Stimulated activated effector memory CD8-positive, alpha-beta T cell treated with anti-CD3 and anti-CD28 coated beads, Interleukin-12 subunit alpha, Interleukin-12 subunit beta, amount 100 ng/mL, for 72 hours (primary cell): ENCODE results near the gene LGI2.
"Not testable (repeated sequence)": the region's sequence is repeated elsewhere in the genome, so short reads cannot be mapped to it uniquely, and the experiment has no call there.

Experiments used
- ATAC-seq: fragments of 150-1000 bp; cut with Tn5 transposase; 2 replicates; pipeline ENCODE4 v1.10.0; 2021
- DNase-seq, 2 donors: peaks; one replicate each; pipeline ENCODE4 v3.0.0; 2021 to 2022; ENCODE audit warnings: low spot score in 2 of 2
- H3K27ac Mint-ChIP-seq: one replicate; pipeline ENCODE4 v1.8.0; 2022; ENCODE audit warnings: mild to moderate bottlenecking, mixed read lengths
- H3K36me3 Mint-ChIP-seq: one replicate; pipeline ENCODE4 v1.8.0; 2022; ENCODE audit warnings: mild to moderate bottlenecking, mixed read lengths
- H3K4me1 Mint-ChIP-seq: one replicate; pipeline ENCODE4 v1.8.0; 2022; ENCODE audit warnings: mixed read lengths
- H3K4me3 Mint-ChIP-seq: one replicate; pipeline ENCODE4 v1.8.0; 2022; ENCODE audit warnings: mild to moderate bottlenecking, mixed read lengths
- H3K9me3 Mint-ChIP-seq: one replicate; pipeline ENCODE4 v1.8.0; 2022; ENCODE audit warnings: mixed read lengths

Gene LGI2

DNA sequence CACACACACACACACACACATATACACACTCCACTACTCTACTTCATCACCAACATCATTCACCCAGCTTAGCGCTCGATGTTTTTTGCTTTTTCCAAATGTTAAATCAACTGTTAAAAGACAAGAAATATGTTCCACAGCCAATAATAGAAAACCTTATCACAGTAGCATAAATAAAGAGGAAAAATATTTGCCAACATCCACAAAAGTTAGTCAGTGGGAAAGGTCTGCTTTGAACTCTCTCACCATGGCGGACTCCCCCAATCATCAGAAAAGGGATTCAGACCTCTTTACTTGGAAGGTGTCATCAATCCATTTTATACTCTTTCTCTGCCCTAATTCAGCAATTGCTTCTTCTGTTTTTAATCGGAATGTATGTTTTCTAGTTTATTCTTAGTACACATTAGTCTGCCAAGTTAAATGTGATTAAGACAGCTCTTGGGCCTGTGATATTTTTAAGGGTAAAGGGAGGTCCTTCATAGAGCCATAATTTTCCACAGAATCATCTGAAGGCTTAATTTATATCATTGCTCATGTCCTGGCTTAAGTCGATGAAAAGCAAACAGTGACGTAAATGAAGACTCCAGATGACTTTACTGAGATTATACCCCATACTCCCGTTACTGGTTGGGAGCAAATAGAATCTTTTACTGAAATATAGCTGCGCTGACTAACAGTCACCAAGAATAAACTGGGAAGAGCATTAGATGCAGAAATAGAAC is 29.7 kb upstream of the LGI2 start:
- no peaks in the 10 kb centered on the region for H3K36me3 Mint-ChIP-seq
- ATAC-seq (no peak), DNase-seq (no peak)
- H3K4me3 Mint-ChIP-seq, result no peak overlapping the region
- no peaks in the 10 kb centered on the region for H3K9me3 Mint-ChIP-seq
- H3K27ac Mint-ChIP-seq, result no peak overlapping the region
- no peaks in the 10 kb centered on the region for H3K4me1 Mint-ChIP-seq

GRCh38 chr4:25059791-25060190 is 29.0 kb upstream of the LGI2 start:
- no peak for ATAC-seq
- H3K9me3 Mint-ChIP-seq, result no peaks in the 10 kb centered on the region
- no peaks in the 10 kb centered on the region for H3K4me1 Mint-ChIP-seq
- no peaks in the 10 kb centered on the region for H3K36me3 Mint-ChIP-seq
- DNase-seq, result no peak
- H3K27ac Mint-ChIP-seq, result no peak overlapping the region
- H3K4me3 Mint-ChIP-seq, result no peak overlapping the region

DNA sequence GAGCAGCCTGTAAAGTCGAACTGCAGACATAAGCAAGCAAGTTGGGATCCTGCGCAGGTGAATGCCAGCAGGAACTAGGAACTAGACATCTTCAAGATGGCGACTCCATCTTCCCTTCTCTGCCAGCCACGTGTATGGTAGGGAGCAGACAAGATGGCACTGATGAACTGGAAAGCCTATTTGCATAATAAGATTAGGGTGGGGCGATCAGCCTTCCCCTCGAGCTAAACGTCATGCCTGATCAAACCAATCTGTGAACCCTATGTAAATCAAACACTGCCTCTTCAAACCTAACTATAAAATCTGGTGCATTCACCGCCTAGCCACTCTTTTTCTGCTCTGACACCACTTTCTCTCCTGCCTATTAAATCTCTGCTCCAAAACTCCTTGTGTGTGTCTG is 28.1 kb upstream of the LGI2 start:
- no peaks in the 10 kb centered on the region for H3K4me1 Mint-ChIP-seq

DNA sequence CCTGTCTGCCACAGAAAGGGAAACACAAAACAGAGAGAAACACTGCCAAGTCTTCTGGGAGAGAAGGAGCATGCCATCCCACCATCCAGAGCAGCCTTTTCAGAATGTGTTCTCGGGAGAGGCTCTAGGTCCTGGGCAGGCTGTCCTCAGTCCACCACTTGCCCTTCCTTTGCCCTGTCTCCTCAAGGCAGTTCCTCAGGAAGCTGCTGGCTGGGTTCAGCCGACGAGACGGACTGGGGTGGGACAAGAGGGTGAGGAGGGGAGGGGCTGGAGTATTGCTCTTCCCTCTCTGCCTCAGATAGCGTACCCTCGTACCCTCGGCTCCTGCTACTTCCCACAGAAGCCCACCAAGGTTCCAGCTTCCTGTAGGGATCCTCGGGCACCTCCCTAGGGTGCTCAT is 26.6 kb upstream of the LGI2 start:
- DNase-seq, result no peak
- Mint-ChIP-seq H3K27ac (no peak overlapping the region), H3K9me3 (no peaks in the 10 kb centered on the region), H3K4me1 (no peaks in the 10 kb centered on the region), H3K36me3 (no peaks in the 10 kb centered on the region), H3K4me3 (no peak overlapping the region)
- ATAC-seq, result peak; percentile 24

More for the DNA sequence above, 28.1 kb upstream of the LGI2 start:
- no peaks in the 10 kb centered on the region for H3K36me3 Mint-ChIP-seq
- H3K4me3 Mint-ChIP-seq, result no peak overlapping the region
- ATAC-seq (no peak), DNase-seq (no peak)
- no peaks in the 10 kb centered on the region for H3K9me3 Mint-ChIP-seq
- H3K27ac Mint-ChIP-seq, result no peak overlapping the region

DNA sequence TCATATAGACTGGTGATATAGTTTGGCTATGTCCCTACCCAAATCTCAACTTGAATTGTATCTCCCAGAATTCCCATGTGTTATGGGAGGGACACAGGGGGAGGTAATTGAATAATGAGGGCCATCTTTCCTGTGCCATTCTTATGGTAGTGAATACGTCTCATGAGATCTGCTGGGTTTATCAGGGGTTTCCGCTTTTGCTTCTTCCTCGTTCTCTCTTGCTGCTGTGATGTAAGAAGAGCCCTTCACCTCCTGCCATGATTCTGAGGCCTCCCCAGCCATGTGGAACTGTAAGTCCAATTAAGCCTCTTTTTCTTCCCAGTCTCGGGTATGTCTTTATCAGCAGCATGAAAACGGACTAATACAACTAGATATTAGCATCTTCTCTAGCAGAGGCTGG is 21.3 kb upstream of the LGI2 start:
- not testable (repeated sequence) for H3K4me3 Mint-ChIP-seq, H3K9me3 Mint-ChIP-seq, H3K36me3 Mint-ChIP-seq, DNase-seq, H3K27ac Mint-ChIP-seq, H3K4me1 Mint-ChIP-seq, ATAC-seq

DNA sequence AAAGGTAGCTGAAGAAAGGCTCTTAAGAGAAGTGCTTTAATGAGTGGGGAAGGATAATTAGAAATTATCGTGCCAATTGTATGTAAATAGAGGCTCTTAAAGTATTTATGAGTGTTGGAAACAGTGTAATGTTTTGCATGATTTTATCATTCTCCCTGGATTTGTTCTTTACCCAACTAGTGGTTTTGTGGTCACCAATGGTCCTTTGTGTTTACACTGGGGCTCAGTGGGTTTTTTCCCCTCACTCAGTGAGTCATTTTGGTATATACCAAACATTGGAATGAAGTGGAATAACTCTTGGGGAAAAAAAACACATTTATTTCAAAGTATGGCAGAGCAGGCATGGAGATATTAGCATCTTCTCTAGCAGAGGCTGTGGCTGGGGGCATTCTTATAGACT is 20.8 kb upstream of the LGI2 start:
- Mint-ChIP-seq H3K36me3 (no peaks in the 10 kb centered on the region), H3K4me1 (no peaks in the 10 kb centered on the region), H3K27ac (no peak overlapping the region), H3K9me3 (no peaks in the 10 kb centered on the region), H3K4me3 (no peak overlapping the region)
- DNase-seq (no peak), ATAC-seq (no peak)

DNA sequence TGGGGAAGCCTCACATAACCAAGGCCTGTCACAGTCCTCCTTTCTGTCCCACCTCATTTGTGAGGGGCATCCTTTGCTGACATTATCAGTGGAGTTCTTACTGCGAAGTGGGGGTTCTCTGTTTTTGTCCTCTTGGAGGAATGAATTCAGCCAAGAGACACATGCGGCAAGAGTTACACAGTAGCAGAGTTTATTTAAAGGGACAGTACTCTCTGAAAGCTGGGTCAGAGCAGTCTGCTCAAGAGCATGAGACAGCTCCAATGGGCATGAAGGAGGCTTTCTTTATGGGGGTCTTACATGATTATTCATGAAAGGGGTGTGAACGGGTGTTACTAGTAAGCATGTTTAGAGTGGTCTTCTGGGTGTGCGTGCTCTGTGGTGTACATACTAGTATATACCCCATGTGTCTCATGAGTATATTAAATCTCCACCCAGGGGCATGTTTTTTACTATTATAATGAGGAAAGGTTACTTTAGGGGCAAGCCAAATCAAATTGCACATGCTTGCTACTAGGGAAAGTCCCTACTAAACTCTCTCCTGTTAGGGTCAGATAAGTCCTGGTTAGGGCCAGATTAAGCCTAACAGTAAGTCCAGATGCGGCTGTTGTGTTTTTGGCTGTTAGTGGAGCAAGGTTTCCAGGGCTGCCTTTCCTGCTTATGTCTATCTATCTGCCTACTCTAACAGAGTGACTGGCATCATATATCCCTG is 19.8 kb upstream of the LGI2 start:
- no peaks in the 10 kb centered on the region for H3K9me3 Mint-ChIP-seq
- ATAC-seq, result no peak
- H3K4me1 Mint-ChIP-seq, result no peaks in the 10 kb centered on the region

DNA sequence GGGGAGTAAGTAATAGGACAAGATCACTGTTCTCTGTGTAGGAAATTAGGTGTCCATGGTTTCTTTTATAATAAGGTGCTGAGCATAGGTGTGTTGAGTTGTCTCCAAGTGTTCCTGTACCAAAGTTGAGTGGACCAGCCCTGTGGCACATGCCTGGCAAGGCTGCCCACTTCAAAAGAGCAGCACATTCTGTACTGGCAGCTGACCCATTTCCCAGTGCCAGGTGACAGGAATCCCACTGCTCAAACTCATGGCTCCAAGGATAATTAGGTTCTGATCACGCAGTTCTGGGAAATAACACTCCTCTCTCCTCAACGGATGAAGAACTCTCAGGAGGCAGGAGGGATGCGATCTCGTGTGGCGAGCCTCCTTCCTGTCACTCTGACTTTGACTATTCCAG is 12.8 kb upstream of the LGI2 start:
- no peak overlapping the region for H3K27ac Mint-ChIP-seq
- H3K4me3 Mint-ChIP-seq, result no peak overlapping the region
- no peaks in the 10 kb centered on the region for H3K4me1 Mint-ChIP-seq
- ATAC-seq (no peak), DNase-seq (no peak)
- H3K9me3 Mint-ChIP-seq, result no peaks in the 10 kb centered on the region
- H3K36me3 Mint-ChIP-seq, result no peaks in the 10 kb centered on the region

More for the DNA sequence above, 19.8 kb upstream of the LGI2 start:
- Mint-ChIP-seq H3K4me3 (no peak overlapping the region), H3K36me3 (no peaks in the 10 kb centered on the region), H3K27ac (no peak overlapping the region)
- no peak for DNase-seq

DNA sequence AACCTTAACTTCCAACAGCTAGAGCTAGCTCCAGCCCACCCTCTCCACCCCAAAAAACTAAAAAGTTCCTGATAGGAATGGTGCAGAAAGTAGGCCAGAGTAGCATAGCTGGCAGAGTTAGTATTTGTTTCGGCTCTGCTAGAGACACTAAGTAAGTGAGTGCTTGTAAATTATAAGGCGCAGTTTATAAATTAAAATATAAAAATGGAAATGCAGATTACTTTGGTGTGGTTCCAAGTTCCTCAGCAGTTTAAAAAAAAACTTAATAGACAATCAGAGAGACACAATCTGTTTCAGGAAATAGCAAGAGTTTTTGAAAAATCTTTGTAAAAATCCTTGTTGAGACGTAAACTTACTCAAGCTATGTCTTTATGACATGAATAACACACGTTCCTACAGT is 2.8 kb upstream of the LGI2 start:
- Mint-ChIP-seq H3K4me1 (peaks cover 6% of the 10 kb centered on the region), H3K9me3 (peaks cover 9% of the 10 kb centered on the region), H3K4me3 (no peak overlapping the region), H3K27ac (no peak overlapping the region), H3K36me3 (no peaks in the 10 kb centered on the region)
- DNase-seq (no peak), ATAC-seq (no peak)

DNA sequence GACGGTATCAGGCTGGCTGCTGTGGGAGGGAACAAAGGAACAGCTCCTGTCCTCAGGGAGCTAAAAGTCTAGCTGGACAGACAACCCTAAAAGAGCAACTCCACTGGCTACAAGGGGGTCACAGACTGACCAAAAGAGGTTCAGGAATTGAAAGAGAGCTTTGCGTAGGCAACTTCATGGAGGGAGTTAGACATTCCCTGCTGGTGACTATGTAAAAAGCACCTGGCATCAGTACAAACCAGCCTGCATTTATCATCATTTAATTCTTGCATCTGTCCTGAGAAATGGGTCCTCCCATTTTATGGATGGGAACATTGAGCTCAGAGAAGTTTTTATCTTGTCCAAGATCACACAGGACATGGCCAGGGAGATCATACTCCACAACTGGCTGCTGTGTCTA is 1.4 kb upstream of the LGI2 start:
- Mint-ChIP-seq H3K9me3 (peaks cover 9% of the 10 kb centered on the region), H3K27ac (no peak overlapping the region), H3K4me3 (no peak overlapping the region), H3K4me1 (peaks cover 6% of the 10 kb centered on the region), H3K36me3 (no peaks in the 10 kb centered on the region)
- ATAC-seq (no peak), DNase-seq (no peak)

DNA sequence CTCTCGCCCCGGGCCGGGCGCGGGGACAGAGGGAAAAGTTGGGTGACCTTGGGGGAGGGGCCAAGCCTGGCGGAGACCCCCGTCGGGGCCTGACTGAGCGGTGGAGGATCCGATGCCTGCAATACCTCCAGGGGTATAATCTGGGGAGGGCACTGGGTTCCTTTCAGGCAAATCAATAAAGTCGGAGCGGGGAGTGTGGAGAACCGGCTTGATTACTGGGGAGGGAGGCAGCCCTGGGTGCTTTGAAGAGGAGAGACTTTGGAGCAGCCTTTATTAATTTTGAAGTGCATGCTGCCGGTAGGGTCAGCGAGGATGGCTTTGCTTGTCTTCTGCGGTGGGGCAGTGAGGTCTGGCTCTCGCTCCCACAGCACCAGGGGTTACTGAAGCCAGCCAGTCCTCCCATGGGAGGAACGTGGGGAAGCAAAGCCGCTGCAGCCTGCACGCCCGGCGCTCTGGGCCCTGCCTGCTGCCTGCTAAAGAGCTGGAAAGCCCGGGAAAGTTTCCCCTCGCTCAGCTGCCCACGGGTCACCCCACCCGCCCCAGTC is 403 bp upstream of the LGI2 start:
- ATAC-seq, result no peak
- Mint-ChIP-seq H3K9me3 (peaks cover 9% of the 10 kb centered on the region), H3K4me3 (no peak overlapping the region), H3K27ac (no peak overlapping the region), H3K36me3 (no peaks in the 10 kb centered on the region), H3K4me1 (peaks cover 6% of the 10 kb centered on the region)
- DNase-seq, result no peak

DNA sequence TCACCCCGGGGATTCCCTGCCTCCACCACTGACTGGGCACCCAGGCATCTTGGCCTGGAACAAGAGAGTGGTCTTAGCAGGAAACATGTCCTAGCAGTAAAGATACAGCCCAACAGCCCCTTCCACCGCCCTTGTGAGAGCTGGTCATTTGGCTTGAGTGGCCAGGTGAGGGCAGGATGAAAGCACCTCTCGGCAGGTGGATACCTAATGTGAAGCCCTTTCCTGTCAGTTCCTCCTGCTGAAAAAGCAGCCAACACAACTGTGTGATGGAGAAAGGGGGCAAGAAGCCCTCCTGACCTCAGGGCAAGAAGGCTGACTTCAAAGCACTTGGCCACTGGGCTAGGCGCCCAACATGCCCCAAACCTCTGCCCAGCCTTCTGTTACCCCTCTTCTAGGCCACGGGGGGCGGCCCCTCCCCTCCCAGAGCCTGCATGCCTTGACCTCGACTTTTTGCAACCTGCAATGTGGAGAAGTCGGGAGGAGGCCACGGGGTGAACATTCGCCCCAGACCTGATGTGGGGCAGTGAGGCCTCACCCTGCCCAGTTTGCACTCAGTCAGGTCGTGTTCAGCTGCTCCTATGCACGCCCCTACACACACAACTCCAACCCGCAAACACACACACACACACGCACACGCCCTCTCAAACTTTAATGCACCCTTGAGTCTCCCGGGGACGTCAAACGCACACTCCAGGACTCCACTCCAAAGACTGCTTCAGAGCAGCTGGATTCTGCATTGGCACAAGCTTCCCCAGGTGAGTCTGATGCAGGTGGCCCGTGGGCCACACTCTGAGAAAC is 1.1 kb downstream of the LGI2 start:
- no peak for ATAC-seq
- H3K4me1 Mint-ChIP-seq, result peaks cover 6% of the 10 kb centered on the region
- H3K4me3 Mint-ChIP-seq, result peak overlapping the region; percentile 6
- no peak for DNase-seq
- H3K36me3 Mint-ChIP-seq, result no peaks in the 10 kb centered on the region
- no peak overlapping the region for H3K27ac Mint-ChIP-seq
- peaks cover 8% of the 10 kb centered on the region for H3K9me3 Mint-ChIP-seq

DNA sequence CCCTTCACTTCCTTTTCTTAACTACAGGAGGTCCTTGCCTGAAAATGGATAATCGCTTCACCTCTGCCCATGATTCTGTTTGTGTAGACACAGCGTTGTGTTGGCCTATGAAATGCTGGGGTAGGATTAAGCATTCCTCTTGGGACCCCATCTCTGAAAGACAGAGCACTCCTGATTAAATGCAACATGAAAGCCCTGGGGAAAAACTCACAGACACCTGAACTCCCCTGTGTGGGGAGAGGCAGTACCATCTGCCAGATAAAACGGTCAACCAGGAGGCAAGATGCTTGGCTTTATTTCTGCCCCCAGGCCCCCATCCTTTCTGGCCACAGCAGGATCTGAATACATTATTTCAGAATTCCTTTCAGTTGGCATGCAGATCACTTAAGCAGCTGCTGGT is 1.9 kb downstream of the LGI2 start:
- no peak overlapping the region for H3K4me3 Mint-ChIP-seq
- DNase-seq (no peak), ATAC-seq (no peak)
- peaks cover under 1% of the 10 kb centered on the region for H3K9me3 Mint-ChIP-seq
- H3K27ac Mint-ChIP-seq, result no peak overlapping the region
- H3K4me1 Mint-ChIP-seq, result peaks cover 6% of the 10 kb centered on the region
- no peaks in the 10 kb centered on the region for H3K36me3 Mint-ChIP-seq

DNA sequence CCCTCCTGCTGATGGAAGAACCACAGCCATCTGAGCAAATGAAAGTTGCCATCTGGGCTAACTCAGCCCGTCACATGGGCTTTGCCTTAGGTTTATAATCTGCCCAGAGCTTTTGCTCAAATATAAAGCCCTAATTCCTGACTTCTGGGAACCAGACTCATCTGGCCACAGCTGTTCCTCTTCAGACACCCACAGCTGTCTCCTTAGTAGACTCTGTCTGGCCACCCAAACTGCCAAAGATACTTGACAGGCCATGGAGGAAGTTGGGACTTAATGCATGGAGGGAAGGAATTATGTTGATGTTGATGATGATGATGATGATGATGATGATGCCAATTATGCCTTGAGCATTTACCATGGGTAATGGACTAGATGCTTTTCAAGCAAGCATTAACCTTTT is 8.0 kb downstream of the LGI2 start:
- ATAC-seq (no peak), DNase-seq (no peak)
- no peaks in the 10 kb centered on the region for H3K4me1 Mint-ChIP-seq
- H3K27ac Mint-ChIP-seq, result no peak overlapping the region
- no peak overlapping the region for H3K4me3 Mint-ChIP-seq
- no peaks in the 10 kb centered on the region for H3K9me3 Mint-ChIP-seq
- H3K36me3 Mint-ChIP-seq, result no peaks in the 10 kb centered on the region

DNA sequence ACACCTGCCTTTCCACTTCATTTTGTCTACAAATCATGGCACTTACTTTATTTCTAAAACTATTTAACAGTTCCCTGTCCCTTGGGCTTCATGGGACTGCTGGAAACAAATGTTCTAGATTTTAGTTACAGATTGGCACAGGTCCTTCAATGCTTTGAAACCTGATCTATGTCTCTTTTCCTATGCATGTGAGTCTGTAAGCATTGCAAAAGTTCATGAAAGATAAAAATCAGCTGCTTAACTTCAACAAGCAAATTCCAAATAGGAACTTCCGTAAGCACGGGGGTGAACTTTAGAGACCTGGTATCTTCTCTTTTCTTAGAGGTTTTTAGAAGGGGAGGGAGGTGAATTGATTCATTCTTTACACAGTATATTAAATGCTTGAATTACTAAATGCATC is 9.5 kb downstream of the LGI2 start:
- Mint-ChIP-seq H3K4me3 (no peak overlapping the region), H3K4me1 (no peaks in the 10 kb centered on the region), H3K27ac (no peak overlapping the region), H3K9me3 (no peaks in the 10 kb centered on the region), H3K36me3 (no peaks in the 10 kb centered on the region)
- ATAC-seq (no peak), DNase-seq (no peak)
